PFSK-1 (cell line): ENCODE data around the gene REEP5.

Experiments used
- POLR2AphosphoS5 ChIP-seq: IDR thresholded peaks from 2 replicates; pipeline ENCODE4 v1.6.1; 2012; ENCODE audit warnings: low read depth, mild to moderate bottlenecking, control low read depth, low read length, moderate library complexity
- REST ChIP-seq, 2 experiments: IDR thresholded peaks; 2 replicates each; pipeline versions ENCODE4 v1.6.1 to v1.8.0; 2011 to 2012; ENCODE audit warnings: low read depth in 2 of 2, low read length in 2 of 2, control low read depth in 1 of 2, inconsistent platforms in 1 of 2, mild to moderate bottlenecking in 1 of 2, moderate library complexity in 1 of 2; ENCODE audit not compliant: insufficient read depth in 1 of 2
- TAF1 ChIP-seq: IDR thresholded peaks from 2 replicates; pipeline ENCODE4 v1.6.1; 2012; ENCODE audit warnings: low read length, control low read depth, borderline replicate concordance; ENCODE audit not compliant: insufficient read depth

GRCh38 chr5:112935675-112936074 is 13.6 kb upstream of the REEP5 start:
- TF ChIP-seq POLR2AphosphoS5 (no peak), TAF1 (no peak), REST (IDR thresholded peaks at IDR 0.05; ENCODE audit: insufficient read depth in 1 of 2, low read depth in 2 of 2, low read length in 2 of 2) (no peak)
